Measurements from ENCODE around the gene JUP. TPM values are rescaled to one million over a fixed set of nuclear protein-coding genes. Genes with fewer than 3 reads are reported as not detected.

JUP gene
- total and polyA plus RNA-seq, 2 of the 13 experiments (the other 11 are each of a cell fraction or from before 2014, with no cell fraction given) = 12.1 to 20.6 TPM

DNA sequence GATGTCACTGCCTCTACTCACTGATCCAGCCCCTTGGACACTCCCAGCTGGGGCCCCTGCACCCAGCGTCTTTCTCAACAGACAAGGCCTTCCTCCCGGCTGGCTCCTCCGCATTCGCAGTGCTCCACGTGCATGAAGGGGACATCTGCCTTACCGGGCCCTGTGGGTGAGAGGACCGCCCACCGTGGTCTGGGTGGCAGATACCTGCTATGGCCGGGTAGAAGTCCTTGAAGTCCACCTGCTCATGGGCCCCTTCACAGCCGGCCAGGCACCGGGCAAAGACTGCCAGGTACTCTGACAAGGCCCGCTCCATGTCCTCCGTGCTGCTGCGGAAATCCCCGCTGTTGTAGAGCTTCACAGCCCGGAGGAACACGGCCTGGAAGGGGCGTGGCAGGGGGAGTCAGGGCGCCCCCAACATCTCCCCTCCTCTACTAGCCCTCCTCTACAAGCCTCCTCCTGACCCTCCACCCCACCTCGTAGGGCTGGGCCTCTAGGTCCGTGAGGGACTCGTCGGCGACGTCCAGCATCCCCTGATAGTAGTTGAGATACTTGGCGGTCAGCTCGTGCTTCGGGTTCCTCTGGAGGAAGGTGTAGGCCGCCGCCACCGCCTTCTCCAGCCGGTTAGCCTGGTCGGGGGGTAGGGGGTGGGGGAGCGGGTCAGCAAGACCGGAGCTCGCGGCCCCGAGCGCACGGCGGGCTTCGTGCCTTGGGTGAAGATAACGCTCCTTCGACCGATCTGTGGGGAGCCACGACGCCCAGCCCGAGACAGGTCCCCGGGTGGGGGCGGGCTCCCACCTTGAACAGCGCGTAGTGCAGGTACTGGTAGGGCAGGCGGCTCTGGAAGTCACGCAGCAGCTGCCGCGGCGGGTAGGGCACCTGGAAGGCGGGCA lies 24.4 kb upstream of the JUP start (continued):
- TF ChIP-seq ZNF235 (CRISPR knock-in tag; IDR thresholded peaks at IDR 0.05; ENCODE audit: borderline replicate concordance) (no peak), HNF4A (CRISPR knock-in tag; IDR thresholded peaks at IDR 0.05) (no peak), DNMT1 (CRISPR knock-in tag; IDR thresholded peaks at IDR 0.05) (no peak), MATR3 (CRISPR knock-in tag; IDR thresholded peaks at IDR 0.05) (no peak), MLLT10 (CRISPR knock-in tag; IDR thresholded peaks at IDR 0.05) (no peak), ZNF589 (CRISPR knock-in tag; conservative IDR thresholded peaks at IDR 0.05) (0 out of 2 replicates have a peak, but pooled peaks have one; percentile 86), CREM (IDR thresholded peaks at IDR 0.05) (no peak), CREM (CRISPR knock-in tag; IDR thresholded peaks at IDR 0.05) (no peak), STAG1 (CRISPR knock-in tag; IDR thresholded peaks at IDR 0.05) (no peak), KLF9 (CRISPR knock-in tag; IDR thresholded peaks at IDR 0.05; ENCODE audit: low read depth) (peak; percentile 73; the same call in 1 of the 2 replicates), RNF2 (conservative IDR thresholded peaks at IDR 0.05; ENCODE audit: low read depth) (0 out of 2 replicates have a peak, but pooled peaks have one; percentile 14), SETDB1 (CRISPR knock-in tag; IDR thresholded peaks at IDR 0.05; ENCODE audit: borderline replicate concordance) (0 out of 2 replicates have a peak, but pooled peaks have one; percentile 9), MBNL3 (CRISPR knock-in tag; conservative IDR thresholded peaks at IDR 0.05) (no peak), ZBTB8A (CRISPR knock-in tag; IDR thresholded peaks at IDR 0.05; ENCODE audit: borderline replicate concordance, low read depth) (no peak), EED (CRISPR knock-in tag; IDR thresholded peaks at IDR 0.05) (no peak), ZBTB10 (CRISPR knock-in tag; IDR thresholded peaks at IDR 0.05; ENCODE audit: borderline replicate concordance) (no peak), ZNF597 (CRISPR knock-in tag; IDR thresholded peaks at IDR 0.05) (no peak), THYN1 (CRISPR knock-in tag; IDR thresholded peaks at IDR 0.05; ENCODE audit: borderline replicate concordance, low read depth) (no peak), ZNF414 (CRISPR knock-in tag; IDR thresholded peaks at IDR 0.05) (no peak), ERF (CRISPR knock-in tag; IDR thresholded peaks at IDR 0.05) (no peak), ELF1 (CRISPR knock-in tag; IDR thresholded peaks at IDR 0.05) (0 out of 2 replicates have a peak, but pooled peaks have one; percentile 3), TAF1 (CRISPR knock-in tag; IDR thresholded peaks at IDR 0.05) (no peak; the same call in 1 of the 2 replicates), ZNF644 (CRISPR knock-in tag; IDR thresholded peaks at IDR 0.05; ENCODE audit: low read depth) (no peak), TEAD3 (CRISPR knock-in tag; optimal IDR thresholded peaks at IDR 0.05; ENCODE audit: borderline replicate concordance) (no peak)
- TF ChIP-seq, protein P1, sequence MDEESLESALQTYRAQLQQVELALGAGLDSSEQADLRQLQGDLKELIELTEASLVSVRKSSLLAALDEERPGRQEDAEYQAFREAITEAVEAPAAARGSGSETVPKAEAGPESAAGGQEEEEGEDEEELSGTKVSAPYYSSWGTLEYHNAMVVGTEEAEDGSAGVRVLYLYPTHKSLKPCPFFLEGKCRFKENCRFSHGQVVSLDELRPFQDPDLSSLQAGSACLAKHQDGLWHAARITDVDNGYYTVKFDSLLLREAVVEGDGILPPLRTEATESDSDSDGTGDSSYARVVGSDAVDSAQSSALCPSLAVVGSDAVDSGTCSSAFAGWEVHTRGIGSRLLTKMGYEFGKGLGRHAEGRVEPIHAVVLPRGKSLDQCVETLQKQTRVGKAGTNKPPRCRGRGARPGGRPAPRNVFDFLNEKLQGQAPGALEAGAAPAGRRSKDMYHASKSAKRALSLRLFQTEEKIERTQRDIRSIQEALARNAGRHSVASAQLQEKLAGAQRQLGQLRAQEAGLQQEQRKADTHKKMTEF (CRISPR knock-in tag; IDR thresholded peaks at IDR 0.05) = no peak; the same call in 1 of the 2 replicates
- TF ChIP-seq, protein P2, sequence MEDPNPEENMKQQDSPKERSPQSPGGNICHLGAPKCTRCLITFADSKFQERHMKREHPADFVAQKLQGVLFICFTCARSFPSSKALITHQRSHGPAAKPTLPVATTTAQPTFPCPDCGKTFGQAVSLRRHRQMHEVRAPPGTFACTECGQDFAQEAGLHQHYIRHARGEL (CRISPR knock-in tag; IDR thresholded peaks at IDR 0.05) = no peak
